ENCODE results near the gene NEUROG1. TPM values are rescaled to one million over a fixed set of nuclear protein-coding genes. Genes with fewer than 3 reads are reported as not detected.
A peak's percentile ranks its signal among the peaks of the same experiment; 100 is the strongest.
"Not testable (repeated sequence)": the region's sequence is repeated elsewhere in the genome, so short reads cannot be mapped to it uniquely, and the experiment has no call there.

Gene NEUROG1
- polyA plus RNA-seq, 4 donors: not detected

DNA sequence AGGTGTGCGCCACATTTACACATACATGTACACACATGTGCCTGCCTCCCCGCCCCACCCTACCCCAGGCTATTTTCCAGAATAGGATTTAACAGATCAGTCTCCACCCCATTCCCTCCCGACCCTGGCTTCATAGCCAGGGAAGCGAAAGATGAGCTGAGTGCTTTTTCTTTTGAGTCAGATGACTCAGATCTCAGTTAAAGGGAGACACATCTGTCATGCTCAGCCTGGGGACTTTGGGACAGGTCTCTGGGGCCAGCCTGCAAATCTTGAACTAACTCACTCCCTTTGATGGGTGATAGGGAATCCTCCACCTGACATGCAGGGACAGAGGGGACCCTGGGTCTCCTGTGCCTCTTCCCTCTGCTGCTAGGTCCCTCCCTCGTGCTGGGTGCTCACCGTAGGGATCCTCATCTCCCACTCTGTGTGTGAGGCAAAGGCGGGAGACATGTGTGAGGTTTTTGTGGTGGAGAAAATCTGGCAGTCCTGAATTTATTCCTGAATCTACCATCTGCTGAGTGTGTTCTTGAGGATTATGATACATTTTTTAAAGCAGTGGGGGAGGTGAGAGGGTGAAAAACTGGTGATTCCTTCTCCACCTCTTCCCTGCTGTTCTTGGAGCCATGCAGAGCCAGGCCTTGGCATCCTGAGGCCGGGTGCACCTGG lies 37.7 kb downstream of the NEUROG1 start:
- no peak for DNase-seq (ENCODE audit: low read depth in 4 of 4, low spot score in 2 of 4)

DNA sequence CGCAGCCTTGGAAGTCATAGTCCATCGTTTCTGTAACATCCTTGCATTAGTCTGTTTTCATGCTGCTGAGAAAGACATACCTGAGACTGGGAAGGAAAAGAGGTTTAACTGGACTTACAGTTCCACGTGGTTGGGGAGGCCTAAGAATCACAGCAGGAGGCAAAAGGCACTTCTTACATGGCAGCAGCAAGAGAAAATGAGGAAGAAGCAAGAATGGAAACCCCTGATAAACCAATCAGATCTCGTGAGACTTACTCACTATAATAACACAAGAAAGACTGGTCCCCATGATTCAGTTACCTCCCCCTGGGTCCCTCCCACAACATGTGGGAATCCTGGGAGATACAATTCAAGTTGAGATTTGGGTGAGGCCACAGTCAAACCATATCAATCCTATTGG lies 40.2 kb downstream of the NEUROG1 start:
- DNase-seq (ENCODE audit: low read depth in 4 of 4, low spot score in 2 of 4): not testable (repeated sequence)

DNA sequence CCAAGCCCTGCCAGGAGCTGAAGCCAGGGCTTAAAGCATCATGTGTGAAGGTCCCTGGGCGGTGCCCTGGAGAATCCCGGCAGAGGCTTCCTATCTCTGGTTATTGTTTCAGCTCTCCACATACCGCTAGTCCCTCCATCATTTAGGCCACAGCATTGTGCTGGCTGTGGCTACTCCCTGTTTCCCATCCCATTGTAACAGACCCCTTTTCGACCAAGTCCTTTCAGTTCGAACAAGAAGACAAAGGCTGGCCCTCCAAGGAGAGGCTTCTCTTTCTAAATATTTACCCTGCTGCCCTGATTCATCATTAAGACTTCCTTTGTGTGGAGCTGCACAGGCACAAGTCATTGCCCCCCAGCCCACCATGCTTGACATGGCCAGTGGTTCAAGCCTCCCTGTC lies 41.6 kb downstream of the NEUROG1 start:
- no peak for DNase-seq (ENCODE audit: low read depth in 4 of 4, low spot score in 2 of 4)

DNA sequence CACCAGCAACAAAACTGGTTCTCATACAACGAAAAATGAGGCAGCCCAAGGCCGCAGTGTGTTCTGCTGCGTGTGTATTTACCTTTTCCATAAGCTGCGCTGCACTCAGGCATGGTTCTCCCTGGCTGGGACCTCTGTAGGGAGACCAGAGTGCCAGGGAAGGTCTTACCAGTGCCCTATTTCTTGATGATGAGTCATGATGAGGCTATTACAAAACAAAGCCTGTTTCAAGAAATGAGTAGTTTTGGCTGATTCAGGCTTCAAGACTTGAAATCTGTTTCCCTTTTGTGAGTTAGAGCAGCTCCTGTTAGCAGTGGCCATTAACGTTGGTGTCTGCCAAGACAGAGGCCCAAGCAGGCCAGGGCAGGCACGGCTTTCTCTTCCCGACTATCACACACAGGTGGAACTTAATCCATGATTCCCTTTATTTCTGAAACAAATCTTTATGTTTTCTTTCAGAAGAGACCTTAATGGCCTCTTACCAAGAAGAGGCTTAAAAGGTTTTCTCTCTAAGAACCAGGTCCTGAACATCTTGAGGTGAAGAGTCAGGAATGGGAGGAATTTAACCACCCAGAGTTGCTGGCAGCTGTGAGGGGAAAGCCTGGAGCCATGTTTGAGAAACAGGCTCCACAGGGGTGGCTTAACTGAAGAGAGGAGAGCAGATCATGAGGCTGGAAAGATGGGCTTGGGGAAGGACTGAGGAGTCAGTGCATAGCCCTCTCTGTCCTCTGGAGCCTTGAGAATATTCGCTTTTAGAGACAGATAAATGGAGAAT lies 42.2 kb downstream of the NEUROG1 start:
- DNase-seq (ENCODE audit: low read depth in 4 of 4, low spot score in 2 of 4): no peak

DNA sequence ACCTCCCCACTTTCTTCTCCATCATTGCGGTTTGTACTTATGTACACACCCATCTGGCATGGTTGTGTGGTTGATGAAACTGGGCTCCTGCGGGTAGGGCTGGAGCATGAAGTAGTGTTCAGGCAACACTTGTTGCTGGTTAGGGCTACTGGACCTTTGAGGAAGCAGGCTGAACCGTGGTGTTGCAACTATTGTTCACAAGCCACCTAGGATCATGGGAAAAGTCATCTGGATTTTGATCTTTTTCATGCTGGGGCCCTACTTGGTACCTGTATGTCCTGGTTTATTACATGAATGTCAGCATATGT lies 43.5 kb downstream of the NEUROG1 start:
- DNase-seq (ENCODE audit: low read depth in 4 of 4, low spot score in 2 of 4): no peak

DNA sequence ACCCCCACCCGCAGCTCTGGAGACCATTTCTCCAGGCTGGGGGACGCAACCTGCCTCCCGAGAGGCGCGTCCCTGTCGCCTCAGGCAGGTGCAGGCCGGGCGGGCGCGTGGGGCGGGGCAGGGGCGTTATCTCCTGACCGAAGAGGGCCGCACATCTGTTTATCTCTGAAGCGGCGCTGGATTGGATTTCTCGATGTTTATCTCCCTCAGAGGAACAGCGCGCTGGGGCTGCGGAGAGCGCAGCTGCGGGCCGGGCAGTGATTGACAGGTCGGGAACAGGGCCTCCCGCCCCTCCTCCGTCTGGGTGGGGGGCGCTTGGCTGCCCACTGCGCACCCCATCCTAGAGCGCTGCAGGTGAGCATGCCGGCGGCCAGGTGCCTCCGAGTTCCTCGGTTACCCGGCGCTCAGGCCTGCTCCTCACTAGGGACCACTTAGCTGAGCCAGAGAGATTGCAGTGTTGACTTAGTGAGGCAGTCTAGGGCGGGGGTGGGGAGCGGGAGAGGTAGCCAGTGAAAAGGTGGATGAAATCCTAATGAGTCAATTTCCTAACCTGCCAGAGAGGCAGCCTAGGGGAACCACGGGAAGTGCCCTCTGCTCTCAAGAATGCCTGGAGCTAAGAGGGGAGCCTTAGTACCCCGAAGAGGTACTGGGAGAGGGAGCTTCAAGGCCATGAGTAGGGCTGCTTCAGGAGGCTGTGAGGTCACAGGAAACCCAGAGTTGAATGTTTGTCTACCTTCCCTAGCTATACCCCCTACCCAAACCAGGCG lies 44.0 kb downstream of the NEUROG1 start:
- DNase-seq (ENCODE audit: low read depth in 4 of 4, low spot score in 2 of 4): no peak

DNA sequence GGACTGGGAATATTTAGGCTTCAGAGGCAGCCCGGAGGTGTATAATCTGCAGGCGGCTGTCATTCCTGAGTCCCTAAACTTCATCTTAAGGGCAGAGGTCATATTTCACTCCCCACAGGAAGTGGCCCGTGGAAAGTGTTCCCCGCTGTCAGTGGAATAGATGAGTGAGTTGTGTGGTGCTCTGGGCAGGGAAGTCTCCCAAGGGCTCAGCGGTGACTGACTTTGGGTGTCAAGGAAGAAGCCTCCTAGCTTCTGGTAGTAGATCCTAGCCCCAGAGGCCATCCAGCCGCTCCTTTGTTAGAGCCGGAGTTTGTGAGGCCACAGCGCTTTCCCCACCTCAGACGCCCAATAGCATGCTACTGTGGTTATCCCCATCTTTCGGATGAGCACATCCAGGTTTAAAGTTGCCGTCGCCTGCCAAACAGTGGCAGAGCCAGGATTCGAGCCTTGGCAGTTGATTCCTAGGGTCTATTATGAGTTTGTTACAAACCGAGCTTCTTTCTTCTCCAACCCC lies 44.7 kb downstream of the NEUROG1 start:
- no peak for DNase-seq (ENCODE audit: low read depth in 4 of 4, low spot score in 2 of 4)

DNA sequence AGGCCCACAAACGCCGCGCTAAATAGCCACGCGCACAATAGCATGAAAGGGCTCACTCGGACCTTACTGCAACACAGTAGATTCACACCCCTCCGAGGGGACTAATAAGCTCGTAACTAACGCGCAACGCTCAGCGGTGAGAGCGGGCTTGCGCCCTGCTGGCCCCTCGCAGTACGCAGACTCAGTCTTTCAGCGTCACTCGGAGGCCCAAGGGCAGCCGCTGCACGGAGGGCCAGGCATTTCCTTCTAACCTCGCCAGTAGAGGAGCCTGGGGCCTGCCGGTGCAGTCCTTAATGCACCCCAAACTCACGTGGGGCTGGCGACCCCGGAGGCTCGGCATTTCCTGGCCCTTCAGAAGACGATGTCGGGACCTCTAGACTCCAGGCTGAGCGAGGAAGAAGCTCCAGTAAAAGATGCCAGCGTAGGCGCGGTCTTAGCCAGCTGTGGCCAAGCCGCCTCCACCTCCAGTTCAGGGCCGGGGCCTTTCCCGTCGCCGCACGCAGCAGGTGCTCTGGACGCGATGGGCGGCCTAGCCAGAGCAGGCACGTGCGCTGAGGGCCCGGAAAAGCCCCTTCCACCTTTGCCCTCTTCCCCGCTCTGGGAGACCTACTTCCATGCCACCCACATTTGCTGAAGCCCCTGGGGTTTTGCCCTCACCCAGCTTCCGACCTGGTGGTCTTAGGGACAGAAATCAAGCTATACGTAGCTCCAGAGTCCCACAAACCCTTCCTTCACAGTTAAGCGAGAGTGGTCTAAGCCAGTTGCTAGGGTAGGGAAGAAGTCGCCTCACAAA lies 45.3 kb downstream of the NEUROG1 start:
- DNase-seq (ENCODE audit: low read depth in 4 of 4, low spot score in 2 of 4): no peak

DNA sequence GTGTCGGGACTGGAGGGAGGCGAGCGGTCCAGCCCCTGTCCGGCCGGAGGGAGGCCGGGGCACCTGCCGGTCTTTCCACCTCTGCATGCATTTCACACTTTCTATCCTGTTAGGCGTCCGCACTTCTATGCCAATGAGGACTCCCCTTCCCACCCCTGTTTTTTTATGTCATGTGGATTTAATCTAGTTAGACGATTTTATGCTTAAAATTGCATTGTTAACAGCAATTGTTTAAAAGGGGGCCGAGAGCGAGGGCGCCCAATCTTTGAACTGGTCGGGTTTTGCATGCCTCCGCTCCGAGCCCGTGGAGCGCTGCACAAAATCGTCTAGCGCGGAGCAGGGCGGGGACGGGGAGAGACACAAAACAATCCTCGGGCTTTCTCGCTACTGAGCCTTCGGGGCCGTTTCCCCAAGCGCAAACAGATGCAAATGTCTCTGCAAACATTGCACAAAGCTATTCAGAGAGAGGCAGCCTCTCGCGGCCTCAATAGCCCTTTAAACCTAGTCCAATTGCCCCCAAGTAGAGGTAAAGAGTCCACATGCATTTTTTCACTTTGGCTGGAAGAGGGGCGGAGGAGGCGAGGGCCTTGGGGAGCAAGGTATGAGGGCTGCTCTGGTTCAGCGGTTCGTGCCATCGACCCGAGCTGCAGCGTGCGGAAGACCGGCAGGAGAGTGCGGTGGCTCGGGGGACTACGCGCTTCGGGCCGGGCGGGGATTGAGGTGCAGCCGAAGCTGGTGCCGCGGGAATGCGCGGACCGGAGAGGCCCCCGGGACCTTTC lies 46.1 kb downstream of the NEUROG1 start:
- no peak for DNase-seq (ENCODE audit: low read depth in 4 of 4, low spot score in 2 of 4)

DNA sequence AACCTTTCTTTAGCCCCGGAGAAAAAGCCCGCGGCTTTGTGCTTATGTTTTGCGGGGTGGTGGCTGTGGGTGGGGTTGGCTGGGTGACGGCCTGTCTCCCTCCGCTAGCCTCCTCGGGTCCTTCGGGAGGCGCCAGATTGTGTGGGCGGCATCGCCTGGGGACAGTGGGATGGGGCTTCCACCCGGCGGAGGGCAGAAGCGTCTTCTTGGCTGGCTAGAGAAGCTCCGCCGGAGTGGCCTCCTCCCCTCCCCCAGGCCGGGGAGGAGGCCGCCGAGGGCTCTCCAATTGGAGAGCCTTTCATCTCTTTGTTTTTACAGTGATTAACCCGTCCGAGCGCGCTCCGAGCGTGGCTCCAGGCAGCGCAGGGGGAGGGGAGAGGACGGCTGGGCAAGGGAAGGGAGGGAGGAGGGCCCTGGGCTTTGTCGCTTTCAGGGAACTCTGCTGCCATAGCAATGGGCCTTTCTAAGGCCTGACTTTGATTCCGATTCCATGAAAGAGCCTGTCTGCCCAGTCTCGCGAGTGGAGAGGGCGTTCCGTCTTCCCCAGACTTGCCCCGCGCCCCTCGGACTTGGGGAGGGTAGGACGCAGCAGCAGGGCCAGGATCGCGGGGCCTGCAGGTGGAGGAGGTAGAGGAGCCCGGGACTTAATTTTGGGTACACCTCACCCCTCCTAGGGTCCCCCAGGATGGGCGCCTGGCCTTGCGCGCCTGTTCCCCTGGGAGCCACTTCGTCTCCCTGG lies 46.9 kb downstream of the NEUROG1 start:
- peak in 2 of 4 donors; percentile 54 to 62 for DNase-seq (ENCODE audit: low read depth in 4 of 4, low spot score in 2 of 4)

DNA sequence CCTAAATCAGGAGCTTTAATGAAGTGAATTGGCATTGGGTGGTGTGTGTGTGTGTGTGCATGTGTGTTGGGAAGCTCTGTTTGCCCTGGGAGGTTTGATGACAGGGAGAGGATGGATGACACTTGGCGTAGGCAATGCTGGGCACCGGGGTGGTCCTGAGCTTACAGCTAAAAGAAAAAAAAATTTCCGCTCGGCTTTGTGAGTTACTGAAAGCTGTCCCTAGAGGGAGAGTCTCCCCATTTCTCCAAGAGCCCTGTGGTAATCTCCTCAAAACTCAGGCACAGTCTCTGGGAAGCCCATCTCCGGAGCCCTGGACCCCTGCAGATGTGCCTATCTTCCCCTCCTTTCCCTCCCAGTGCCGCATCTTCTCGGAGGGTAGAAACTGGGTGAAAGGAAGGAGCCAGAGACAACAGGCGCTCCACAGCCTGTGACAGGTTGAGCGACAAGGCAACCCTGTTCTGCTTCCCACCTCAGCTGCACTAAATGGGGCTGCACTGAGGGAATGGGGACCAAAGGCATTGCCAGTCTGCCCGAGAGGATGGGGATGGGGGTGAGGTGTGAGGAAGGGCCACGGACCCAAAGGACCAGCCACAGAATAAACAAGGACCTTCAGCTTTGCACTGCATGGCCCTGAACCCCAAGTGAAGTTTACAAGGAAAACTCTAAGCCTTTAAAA lies 47.8 kb downstream of the NEUROG1 start:
- no peak for DNase-seq (ENCODE audit: low read depth in 4 of 4, low spot score in 2 of 4)

DNA sequence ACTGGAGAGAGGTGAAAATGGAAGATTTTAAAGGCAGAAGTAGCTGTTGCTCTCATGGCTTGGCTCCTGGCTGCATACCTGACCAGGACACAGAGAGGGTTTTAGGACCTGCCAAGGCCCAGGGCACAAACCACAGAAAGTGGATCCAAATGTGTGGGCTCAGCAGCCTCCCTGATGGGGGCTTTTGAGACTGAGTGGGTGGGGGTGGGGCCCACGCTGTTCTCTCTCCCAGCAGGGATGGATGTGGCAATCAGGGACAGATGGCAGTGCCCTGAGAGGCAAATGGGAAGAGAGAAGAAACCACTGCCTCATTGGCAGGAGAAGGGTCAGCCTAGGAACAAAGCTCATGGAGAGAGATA lies 48.7 kb downstream of the NEUROG1 start:
- DNase-seq (ENCODE audit: low read depth in 4 of 4, low spot score in 2 of 4): no peak

DNA sequence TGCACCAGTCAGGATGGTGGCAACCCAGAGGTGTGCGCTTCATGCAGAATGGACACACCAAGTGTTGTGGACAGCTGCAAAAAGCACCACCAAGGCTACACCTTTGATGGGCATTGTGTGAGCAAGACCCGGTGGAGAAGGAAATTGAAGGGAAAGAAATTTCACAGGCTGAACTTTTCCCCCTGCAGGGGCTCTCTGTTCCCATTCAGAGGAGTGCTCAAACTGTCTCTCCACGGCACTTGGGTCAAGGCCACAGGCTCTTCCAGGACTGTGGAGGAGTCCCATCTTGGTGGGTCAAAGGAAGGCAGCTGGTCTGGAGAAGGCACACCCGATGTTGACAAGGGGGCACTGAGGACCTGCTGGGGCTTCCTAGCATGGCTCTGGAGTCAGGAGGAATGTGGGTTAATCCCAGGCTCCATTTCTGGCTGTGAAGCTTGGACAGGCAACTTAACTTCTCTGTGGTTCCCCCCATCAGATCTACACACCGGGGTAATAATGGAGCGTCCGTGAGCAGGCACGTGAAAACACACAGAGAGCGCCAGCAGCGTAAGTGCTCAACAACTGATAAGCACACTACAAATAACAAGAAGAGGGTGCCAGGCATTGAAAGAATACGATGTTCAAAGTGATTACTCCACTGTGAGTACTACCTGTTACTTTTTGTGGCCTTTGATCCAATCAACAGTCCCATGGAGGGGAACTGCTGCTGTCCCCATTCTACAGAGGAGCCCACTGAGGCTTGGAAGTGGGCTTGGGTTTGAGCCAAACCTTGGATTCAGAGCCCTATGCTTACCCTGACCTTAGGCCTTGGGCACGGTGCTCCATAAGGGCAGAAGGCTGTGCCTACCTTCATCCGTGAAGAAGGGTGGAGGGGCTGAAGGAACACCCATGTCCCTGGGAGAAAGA lies 49.4 kb downstream of the NEUROG1 start:
- no peak for DNase-seq (ENCODE audit: low read depth in 4 of 4, low spot score in 2 of 4)

DNA sequence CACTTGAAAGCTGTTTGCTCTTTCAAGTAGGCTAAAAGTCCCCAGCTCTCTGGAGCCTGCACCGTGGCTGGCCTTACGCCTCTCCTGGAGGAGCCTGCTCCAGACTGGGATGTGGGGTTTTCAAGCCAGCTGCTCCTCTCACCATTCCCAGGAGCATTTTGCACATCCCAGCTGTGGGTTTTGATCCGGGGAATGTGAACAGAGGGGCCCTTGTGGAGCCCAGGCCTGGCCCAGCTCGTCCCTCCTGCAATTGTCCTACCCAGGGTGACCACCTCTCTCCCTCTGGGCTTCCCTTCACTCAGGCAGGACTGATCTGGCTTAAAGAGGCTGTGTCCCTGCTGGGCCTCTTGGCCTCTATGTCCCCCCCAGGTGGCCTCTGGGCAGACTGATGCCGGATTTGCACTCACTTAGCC lies 51.1 kb downstream of the NEUROG1 start:
- no peak for DNase-seq (ENCODE audit: low read depth in 4 of 4, low spot score in 2 of 4)

Data from left renal cortex interstitium (tissue), 4 donors.